Jurkat, Clone E6-1 (cell line): ENCODE data around the gene IMMT.

Experiments
- DNase-seq: peaks from one replicate; pipeline ENCODE4 v3.0.0-alpha.2; 2011; ENCODE audit warnings: low read depth, low spot score
- H3K4me3 ChIP-seq: 2 replicates; pipeline ENCODE4 v1.5.1; 2011; ENCODE audit warnings: mild to moderate bottlenecking, low read length, control low read depth, moderate library complexity

IMMT gene

GRCh38 chr2:86227685-86228084 is 32.4 kb upstream of the IMMT start:
- no peak overlapping the region for H3K4me3 ChIP-seq
- no peak for DNase-seq

GRCh38 chr2:86226636-86227520 is 31.6 kb upstream of the IMMT start:
- no peak for DNase-seq
- H3K4me3 ChIP-seq = no peak overlapping the region

GRCh38 chr2:86226070-86226469 is 30.8 kb upstream of the IMMT start:
- no peak overlapping the region for H3K4me3 ChIP-seq
- DNase-seq = no peak

GRCh38 chr2:86225581-86225980 is 30.3 kb upstream of the IMMT start:
- DNase-seq = no peak
- no peak overlapping the region for H3K4me3 ChIP-seq

- no peak overlapping the region for H3K4me3 ChIP-seq
- no peak for DNase-seq
Measured at GRCh38 chr2:86224645-86225355, 29.5 kb upstream of the IMMT start.

- no peak for DNase-seq
Measured at GRCh38 chr2:86223927-86224560, 28.8 kb upstream of the IMMT start.

GRCh38 chr2:86223140-86223926 is 28.1 kb upstream of the IMMT start:
- DNase-seq = no peak
- no peak overlapping the region for H3K4me3 ChIP-seq

More at GRCh38 chr2:86223927-86224560, 28.8 kb upstream of the IMMT start:
- no peak overlapping the region for H3K4me3 ChIP-seq

- peak; percentile 62 for DNase-seq
Measured at GRCh38 chr2:86221066-86221684, 25.9 kb upstream of the IMMT start.

GRCh38 chr2:86219896-86220295 is 24.6 kb upstream of the IMMT start:
- no peak overlapping the region for H3K4me3 ChIP-seq
- DNase-seq = no peak

More at GRCh38 chr2:86221066-86221684, 25.9 kb upstream of the IMMT start:
- no peak overlapping the region for H3K4me3 ChIP-seq

GRCh38 chr2:86218124-86218523 is 22.9 kb upstream of the IMMT start:
- no peak for DNase-seq
- no peak overlapping the region for H3K4me3 ChIP-seq

GRCh38 chr2:86216575-86217555 is 21.6 kb upstream of the IMMT start:
- no peak overlapping the region for H3K4me3 ChIP-seq
- no peak for DNase-seq

GRCh38 chr2:86214503-86214832 is 19.2 kb upstream of the IMMT start:
- DNase-seq = no peak
- H3K4me3 ChIP-seq = no peak overlapping the region

- DNase-seq = no peak
- H3K4me3 ChIP-seq = no peak overlapping the region
Measured at GRCh38 chr2:86213699-86214502, 18.6 kb upstream of the IMMT start.

GRCh38 chr2:86213056-86213455 is 17.8 kb upstream of the IMMT start:
- no peak for DNase-seq
- no peak overlapping the region for H3K4me3 ChIP-seq

- no peak for DNase-seq
- H3K4me3 ChIP-seq = no peak overlapping the region
Measured at GRCh38 chr2:86211796-86212188, 16.5 kb upstream of the IMMT start.

GRCh38 chr2:86211033-86211795 is 16.0 kb upstream of the IMMT start:
- no peak for DNase-seq
- no peak overlapping the region for H3K4me3 ChIP-seq
